ENCODE data around the gene HERC3.

- TF ChIP-seq, protein P1, sequence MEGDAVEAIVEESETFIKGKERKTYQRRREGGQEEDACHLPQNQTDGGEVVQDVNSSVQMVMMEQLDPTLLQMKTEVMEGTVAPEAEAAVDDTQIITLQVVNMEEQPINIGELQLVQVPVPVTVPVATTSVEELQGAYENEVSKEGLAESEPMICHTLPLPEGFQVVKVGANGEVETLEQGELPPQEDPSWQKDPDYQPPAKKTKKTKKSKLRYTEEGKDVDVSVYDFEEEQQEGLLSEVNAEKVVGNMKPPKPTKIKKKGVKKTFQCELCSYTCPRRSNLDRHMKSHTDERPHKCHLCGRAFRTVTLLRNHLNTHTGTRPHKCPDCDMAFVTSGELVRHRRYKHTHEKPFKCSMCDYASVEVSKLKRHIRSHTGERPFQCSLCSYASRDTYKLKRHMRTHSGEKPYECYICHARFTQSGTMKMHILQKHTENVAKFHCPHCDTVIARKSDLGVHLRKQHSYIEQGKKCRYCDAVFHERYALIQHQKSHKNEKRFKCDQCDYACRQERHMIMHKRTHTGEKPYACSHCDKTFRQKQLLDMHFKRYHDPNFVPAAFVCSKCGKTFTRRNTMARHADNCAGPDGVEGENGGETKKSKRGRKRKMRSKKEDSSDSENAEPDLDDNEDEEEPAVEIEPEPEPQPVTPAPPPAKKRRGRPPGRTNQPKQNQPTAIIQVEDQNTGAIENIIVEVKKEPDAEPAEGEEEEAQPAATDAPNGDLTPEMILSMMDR (conservative IDR thresholded peaks at IDR 0.05): no peak
- no peak for TF ChIP-seq EZH2 (IDR thresholded peaks at IDR 0.05; ENCODE audit: low read depth)
Measured at GRCh38 chr4:88614058-88614457, 21.8 kb downstream of the HERC3 start.
